Fibroblast of gingiva (primary cell): ENCODE measurements around the gene PPP4R3C.
"Not testable (repeated sequence)": the region's sequence is repeated elsewhere in the genome, so short reads cannot be mapped to it uniquely, and the experiment has no call there.

Experiments used
- DNase-seq: peaks from one replicate; pipeline ENCODE4 v3.0.0-alpha.2; 2011; ENCODE audit warnings: low read depth

The PPP4R3C gene

GRCh38 chrX:27463187-27463586 lies at the start of gene PPP4R3C:
Gene PPP4R3C, minus strand, starts transcription at chrX:27463341. Its CDS starts 45 bp downstream, at chrX:27463296.
- DNase-seq = no peak

DNA sequence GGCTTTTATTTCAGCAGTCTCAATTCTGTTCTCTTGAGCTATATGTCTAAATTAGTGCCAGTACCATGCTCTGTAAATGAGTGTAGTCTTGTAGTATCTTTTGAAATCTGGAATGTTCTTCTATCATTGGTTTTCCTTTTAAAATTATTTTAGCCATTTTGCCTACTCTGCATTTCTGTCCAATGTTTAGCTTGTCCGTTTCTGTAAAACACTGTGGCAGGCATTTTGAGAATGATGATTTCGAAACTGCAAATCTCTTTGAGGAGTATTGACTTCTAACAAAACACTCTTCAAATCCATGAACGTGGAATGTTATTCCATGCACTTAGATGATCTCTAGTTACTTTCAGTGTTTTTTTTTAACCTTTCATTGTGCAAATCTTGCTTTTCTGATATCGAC lies 28.3 kb upstream of the PPP4R3C start:
- DNase-seq = no peak

GRCh38 chrX:27466051-27466450 lies 2.9 kb upstream of the PPP4R3C start:
- no peak for DNase-seq

- no peak for DNase-seq
Measured at GRCh38 chrX:27465036-27465435, 1.9 kb upstream of the PPP4R3C start.

GRCh38 chrX:27459129-27459528 lies 4.0 kb downstream of the PPP4R3C start:
- DNase-seq = not testable (repeated sequence)

- not testable (repeated sequence) for DNase-seq
Measured at GRCh38 chrX:27458544-27458943, 4.6 kb downstream of the PPP4R3C start.

GRCh38 chrX:27451324-27451723 lies 11.8 kb downstream of the PPP4R3C start:
- no peak for DNase-seq

- no peak for DNase-seq
Measured at GRCh38 chrX:27446423-27446822, 16.7 kb downstream of the PPP4R3C start.

GRCh38 chrX:27445438-27445837 lies 17.7 kb downstream of the PPP4R3C start:
- no peak for DNase-seq

- DNase-seq = no peak
Measured at GRCh38 chrX:27444093-27444908, 18.8 kb downstream of the PPP4R3C start.

DNA sequence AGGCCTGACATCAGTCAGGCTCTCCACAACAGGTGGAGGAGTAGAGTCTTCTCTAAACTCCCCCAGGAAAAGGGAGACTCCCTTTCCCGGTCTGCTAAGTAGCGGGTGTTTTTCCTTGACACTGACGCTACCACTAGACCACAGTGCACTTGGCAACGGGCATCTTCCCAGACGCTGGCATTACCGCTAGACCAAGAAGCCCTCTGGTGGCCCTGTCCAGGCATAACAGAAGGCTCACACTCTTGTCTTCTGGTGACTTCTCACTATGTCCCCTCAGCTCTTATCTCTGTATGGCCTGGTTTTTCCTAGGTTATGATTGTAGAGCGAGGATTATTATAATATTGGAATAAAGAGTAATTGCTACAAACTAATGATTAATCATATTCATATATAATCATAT lies 20.7 kb downstream of the PPP4R3C start:
- DNase-seq = not testable (repeated sequence)

- no peak for DNase-seq
Measured at GRCh38 chrX:27439771-27440170, 23.4 kb downstream of the PPP4R3C start.

GRCh38 chrX:27438937-27439336 lies 24.2 kb downstream of the PPP4R3C start:
- DNase-seq = no peak

DNA sequence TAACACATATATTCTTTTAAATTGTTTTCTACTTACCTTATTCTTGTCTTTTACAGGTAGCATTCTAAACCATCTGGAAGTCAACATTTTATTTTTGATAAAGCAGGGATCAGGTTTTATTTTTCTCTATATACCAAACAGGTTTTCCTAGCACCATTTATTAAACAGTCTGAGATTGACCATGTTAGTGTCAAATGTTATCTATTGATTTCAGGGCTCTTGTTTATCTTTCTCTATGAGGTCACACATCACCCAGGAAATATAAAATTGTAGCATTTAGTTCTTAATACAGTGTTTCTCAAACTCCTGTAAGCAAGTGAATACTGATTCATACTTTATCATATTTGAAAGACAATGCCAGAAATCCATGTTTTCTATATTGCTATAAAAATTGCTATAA lies 28.1 kb downstream of the PPP4R3C start:
- no peak for DNase-seq
